GM18951 (cell line): ENCODE data around the gene ITPK1.

Experiments
- POLR2A ChIP-seq: IDR thresholded peaks from 4 replicates; pipeline ENCODE4 v1.6.1; 2011; ENCODE audit warnings: mild to moderate bottlenecking; ENCODE audit not compliant: insufficient read length, insufficient read depth; ENCODE audit errors: extremely low read depth
- in situ Hi-C: fragments of 300-500 bp; cut with MboI; formaldehyde crosslinking; loops from one replicate; pipeline ENCODE4 v1.12.0; 2022; ENCODE audit warnings: low sequenced_read_pairs, mixed read lengths, inconsistent platforms; ENCODE audit not compliant: unreplicated experiment

The ITPK1 gene

DNA sequence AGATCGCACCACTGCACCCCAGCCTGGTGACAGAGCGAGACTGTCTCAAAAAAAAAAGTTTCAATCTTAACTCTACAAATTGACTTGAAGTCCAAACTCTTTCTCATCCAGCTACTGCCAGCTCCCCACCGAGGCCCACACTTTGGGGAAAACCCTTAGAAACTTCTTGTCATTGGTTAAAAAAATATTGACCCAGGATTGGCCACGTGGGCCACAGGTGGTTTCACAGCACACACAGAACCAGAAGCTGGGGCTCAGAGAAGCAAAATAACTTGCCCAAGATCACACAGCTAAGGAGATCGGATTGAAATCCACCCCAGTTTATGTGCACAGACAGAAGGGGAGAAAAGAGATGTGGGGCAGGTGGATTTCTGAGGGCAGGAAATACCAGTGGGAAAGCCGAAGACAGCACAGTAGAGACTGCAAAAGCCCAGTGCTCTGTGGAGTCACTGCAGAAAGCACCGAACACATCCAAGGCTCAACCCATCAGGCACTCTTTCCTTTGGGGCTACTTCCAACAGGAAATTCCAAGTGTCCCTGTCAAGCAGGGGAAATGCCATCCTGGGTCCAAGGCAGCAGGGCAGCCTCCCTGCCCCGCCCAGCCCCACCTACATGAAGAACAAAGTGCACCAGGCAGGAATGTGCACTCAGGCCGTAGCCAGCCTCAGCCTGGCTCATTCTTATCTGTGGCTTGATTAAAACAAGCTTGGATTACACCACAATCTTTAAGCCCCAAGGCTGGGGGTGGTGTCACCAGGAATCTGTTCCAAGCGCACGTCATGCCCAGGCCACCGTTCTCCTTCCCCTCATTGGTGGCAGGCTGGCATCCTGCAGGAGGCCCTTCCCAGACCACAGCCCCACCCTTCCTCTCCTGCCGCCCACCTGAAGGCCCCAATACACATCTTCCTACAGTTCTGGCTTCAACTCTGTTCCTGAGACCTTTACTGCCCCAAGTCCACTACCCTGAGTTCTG is 72.5 kb downstream of the ITPK1 start:
- in situ Hi-C loops: no loop called here
- no peak for TF ChIP-seq POLR2A

GRCh38 chr14:93041830-93042229 is 73.9 kb downstream of the ITPK1 start:
- no peak for TF ChIP-seq POLR2A
- in situ Hi-C loops: no loop called here

GRCh38 chr14:93040982-93041381 is 74.7 kb downstream of the ITPK1 start:
- TF ChIP-seq POLR2A: no peak
- in situ Hi-C loops: no loop called here

DNA sequence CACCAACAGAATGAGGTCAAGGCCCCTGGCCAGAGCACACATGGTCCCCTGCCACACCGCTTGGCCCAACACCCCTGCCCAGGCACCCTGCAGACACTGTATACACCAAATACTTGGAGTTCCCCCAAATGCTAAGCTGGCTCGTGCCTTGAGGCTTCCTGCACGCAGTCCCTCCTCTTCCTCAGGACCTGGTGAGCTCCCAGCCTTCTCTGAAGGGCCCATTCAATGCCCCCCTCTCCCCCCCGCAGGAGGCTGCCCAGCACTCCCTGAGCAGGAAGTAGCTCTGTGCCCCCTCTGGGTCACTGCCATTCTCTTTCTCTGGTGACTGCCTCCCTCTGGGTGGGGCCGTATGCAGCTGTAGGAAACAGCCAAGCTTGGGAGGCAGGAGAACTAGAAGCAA is 75.3 kb downstream of the ITPK1 start:
- TF ChIP-seq POLR2A: no peak
- in situ Hi-C loops: no loop called here

- no peak for TF ChIP-seq POLR2A
- in situ Hi-C loops: no loop called here
Measured at GRCh38 chr14:93039649-93040315, 75.9 kb downstream of the ITPK1 start.

GRCh38 chr14:93037351-93037750 is 78.4 kb downstream of the ITPK1 start:
- in situ Hi-C loops: no loop called here
- no peak for TF ChIP-seq POLR2A

DNA sequence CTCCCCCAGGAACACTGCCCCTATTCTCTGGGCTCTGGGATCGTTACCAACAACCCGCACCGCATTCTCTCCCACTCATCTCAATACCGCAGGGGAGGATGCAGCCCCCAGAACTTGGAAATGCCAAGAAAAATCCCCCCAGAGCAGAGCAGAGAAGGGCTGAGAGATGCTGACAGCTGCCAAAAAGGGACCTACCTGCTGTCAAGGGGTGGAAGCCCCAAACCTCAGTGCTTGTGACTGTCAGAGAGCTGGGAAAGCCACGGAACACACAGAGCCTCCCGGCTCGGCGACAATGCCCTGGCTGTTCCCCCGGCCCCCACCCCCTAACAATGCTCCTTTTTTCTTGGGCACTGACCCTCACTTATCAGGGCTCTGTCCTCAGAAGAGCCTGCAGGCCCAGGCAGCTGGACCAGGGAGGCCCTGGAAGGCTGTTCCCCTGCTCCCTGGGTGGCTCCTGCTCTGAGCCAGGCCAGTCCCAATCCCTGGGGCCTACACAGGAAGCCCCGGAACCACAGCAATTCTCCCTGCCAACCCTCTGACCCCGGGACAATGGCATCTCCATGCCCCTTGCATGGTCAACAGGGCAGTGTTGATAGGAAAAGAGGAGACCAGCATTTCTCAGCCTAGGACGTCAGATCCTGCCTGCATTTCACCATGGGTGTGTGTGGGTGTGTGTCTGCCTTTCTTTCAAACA is 78.9 kb downstream of the ITPK1 start:
- in situ Hi-C loops: no loop called here
- TF ChIP-seq POLR2A: no peak

GRCh38 chr14:93035917-93036651 is 79.6 kb downstream of the ITPK1 start:
- no peak for TF ChIP-seq POLR2A
- in situ Hi-C loops: no loop called here

GRCh38 chr14:93035585-93035916 is 80.2 kb downstream of the ITPK1 start:
- TF ChIP-seq POLR2A: no peak
- in situ Hi-C loops: no loop called here

DNA sequence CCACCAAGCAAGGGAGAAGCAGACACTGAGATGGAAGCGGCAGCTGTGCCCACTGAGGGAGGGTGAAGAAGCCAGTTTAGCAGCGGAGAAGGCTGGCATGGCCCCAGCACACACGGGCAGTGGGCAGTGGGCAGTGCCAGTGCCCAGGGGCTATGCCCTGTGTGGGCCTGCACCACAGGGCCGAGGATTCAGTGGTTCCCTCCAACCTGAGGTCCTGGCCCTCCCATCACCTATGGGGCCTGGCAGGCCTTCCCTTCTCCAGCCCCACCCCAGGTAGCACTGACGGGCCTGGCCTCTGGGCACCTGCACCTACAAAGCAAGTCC is 81.1 kb downstream of the ITPK1 start:
- in situ Hi-C loops: no loop called here
- no peak for TF ChIP-seq POLR2A

- no peak for TF ChIP-seq POLR2A
- in situ Hi-C loops: no loop called here
Measured at GRCh38 chr14:93033983-93034670, 81.6 kb downstream of the ITPK1 start.
